ENCODE results near the gene ZNF729.
"Not testable (repeated sequence)": the region's sequence is repeated elsewhere in the genome, so short reads cannot be mapped to it uniquely, and the experiment has no call there.

Gene ZNF729

GRCh38 chr19:22286151-22286810, at the start of gene ZNF729:
Gene ZNF729 (plus strand): TSS chr19:22286441. CDS start chr19:22286526, 85 bp downstream.
- no peak for DNase-seq

GRCh38 chr19:22256856-22257255, 29.4 kb upstream of the ZNF729 start:
- DNase-seq: no peak

- DNase-seq: no peak
Observed at GRCh38 chr19:22257381-22257780, 28.9 kb upstream of the ZNF729 start.

- no peak for DNase-seq
Observed at GRCh38 chr19:22257916-22258315, 28.3 kb upstream of the ZNF729 start.

- no peak for DNase-seq
Observed at GRCh38 chr19:22260499-22260898, 25.7 kb upstream of the ZNF729 start.

- DNase-seq: no peak
Observed at GRCh38 chr19:22261596-22261995, 24.6 kb upstream of the ZNF729 start.

- DNase-seq: no peak
Observed at GRCh38 chr19:22263121-22263520, 23.1 kb upstream of the ZNF729 start.

- DNase-seq: not testable (repeated sequence)
Observed at GRCh38 chr19:22321554-22321953, 35.3 kb downstream of the ZNF729 start.

GRCh38 chr19:22326219-22326618, 40.0 kb downstream of the ZNF729 start:
- DNase-seq: no peak

GRCh38 chr19:22327321-22327720, 41.1 kb downstream of the ZNF729 start:
- no peak for DNase-seq

- DNase-seq: no peak
Observed at GRCh38 chr19:22331521-22331920, 45.3 kb downstream of the ZNF729 start.

GRCh38 chr19:22332924-22333323, 46.7 kb downstream of the ZNF729 start:
- no peak for DNase-seq

GRCh38 chr19:22335716-22336115, 49.5 kb downstream of the ZNF729 start:
- DNase-seq: no peak

GRCh38 chr19:22354665-22355064, 68.4 kb downstream of the ZNF729 start:
- no peak for DNase-seq
